Uterus (tissue), 2 donors: ENCODE results near the gene DNAH7.

Experiments
- POLR2A ChIP-seq, 2 donors: fragments of 450-650 bp; IDR thresholded peaks; one replicate each; pipeline ENCODE4 v1.6.1; 2016; ENCODE audit warnings: antibody characterized with exemption in 2 of 2, mild to moderate bottlenecking in 1 of 2, moderate library complexity in 1 of 2
- TF ChIP-seq, protein P1 (sequence below), 4 experiments: fragments of 200-600 bp in 2 of 4; fragments of 450-650 bp in 2 of 4; sonication (generic) in 2 of 4; IDR thresholded peaks; one replicate each; pipeline ENCODE4 v1.5.1; 2016 to 2019; ENCODE audit warnings: antibody characterized with exemption in 4 of 4, mild to moderate bottlenecking in 2 of 4, moderate library complexity in 1 of 4

DNA sequence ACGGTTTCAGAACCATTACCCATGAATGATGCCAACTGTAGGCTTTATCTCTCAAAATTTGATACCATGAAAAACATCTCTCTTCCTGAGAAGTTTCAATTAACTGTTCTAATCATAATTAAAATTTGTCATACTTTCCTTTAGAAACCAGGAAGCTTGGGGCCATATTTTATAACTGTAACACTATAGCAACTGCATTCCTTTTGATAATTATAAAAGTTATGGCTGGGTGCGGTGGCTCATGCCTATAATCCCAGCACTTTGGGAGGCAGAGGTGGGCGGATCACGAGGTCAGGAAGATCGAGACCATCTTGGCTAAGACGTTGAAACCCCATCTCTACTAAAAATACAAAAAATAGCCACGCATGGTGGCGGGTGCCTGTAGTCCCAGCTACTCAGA lies 70.6 kb downstream of the DNAH7 start:
- TF ChIP-seq, protein P1, sequence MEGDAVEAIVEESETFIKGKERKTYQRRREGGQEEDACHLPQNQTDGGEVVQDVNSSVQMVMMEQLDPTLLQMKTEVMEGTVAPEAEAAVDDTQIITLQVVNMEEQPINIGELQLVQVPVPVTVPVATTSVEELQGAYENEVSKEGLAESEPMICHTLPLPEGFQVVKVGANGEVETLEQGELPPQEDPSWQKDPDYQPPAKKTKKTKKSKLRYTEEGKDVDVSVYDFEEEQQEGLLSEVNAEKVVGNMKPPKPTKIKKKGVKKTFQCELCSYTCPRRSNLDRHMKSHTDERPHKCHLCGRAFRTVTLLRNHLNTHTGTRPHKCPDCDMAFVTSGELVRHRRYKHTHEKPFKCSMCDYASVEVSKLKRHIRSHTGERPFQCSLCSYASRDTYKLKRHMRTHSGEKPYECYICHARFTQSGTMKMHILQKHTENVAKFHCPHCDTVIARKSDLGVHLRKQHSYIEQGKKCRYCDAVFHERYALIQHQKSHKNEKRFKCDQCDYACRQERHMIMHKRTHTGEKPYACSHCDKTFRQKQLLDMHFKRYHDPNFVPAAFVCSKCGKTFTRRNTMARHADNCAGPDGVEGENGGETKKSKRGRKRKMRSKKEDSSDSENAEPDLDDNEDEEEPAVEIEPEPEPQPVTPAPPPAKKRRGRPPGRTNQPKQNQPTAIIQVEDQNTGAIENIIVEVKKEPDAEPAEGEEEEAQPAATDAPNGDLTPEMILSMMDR (IDR thresholded peaks at IDR 0.05) = no peak
- no peak for TF ChIP-seq POLR2A (IDR thresholded peaks at IDR 0.05)
